Testis (tissue), 2 donors: Measurements from ENCODE around the gene ADAM15.

Experiments used
- POLR2A ChIP-seq: fragments of 450-650 bp; IDR thresholded peaks from one replicate; pipeline ENCODE4 v1.6.1; 2017; ENCODE audit warnings: antibody characterized with exemption, mild to moderate bottlenecking, moderate library complexity
- TF ChIP-seq, protein P1 (sequence below), 3 experiments: fragments of 450-650 bp in 2 of 3; fragments of 200-600 bp in 1 of 3; sonication (generic) in 1 of 3; IDR thresholded peaks; one replicate each; pipeline ENCODE4 v1.5.1; 2016 to 2019; ENCODE audit warnings: antibody characterized with exemption in 3 of 3, mild to moderate bottlenecking in 2 of 3, moderate library complexity in 1 of 3

DNA sequence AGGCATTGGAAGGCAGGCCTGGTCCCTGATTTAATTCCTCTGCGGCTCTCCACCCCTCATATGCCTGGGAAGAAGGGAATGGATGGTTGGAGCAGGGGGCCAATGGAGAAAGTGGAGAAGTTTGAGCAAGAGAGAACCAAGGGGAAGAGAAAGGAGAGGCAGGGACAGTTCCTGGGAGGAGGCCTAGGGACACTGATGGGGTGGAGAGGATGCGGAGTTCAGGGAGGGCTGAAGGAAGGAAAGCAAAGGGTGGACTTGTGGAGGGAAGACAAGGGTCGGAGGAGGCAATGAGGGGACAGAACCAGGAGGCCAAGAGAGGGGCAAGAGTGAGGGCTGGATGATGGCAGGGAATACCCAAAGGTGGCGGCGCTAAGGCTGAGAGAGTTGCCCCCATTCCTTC, 41.4 kb upstream of the ADAM15 start:
- TF ChIP-seq, protein P1, sequence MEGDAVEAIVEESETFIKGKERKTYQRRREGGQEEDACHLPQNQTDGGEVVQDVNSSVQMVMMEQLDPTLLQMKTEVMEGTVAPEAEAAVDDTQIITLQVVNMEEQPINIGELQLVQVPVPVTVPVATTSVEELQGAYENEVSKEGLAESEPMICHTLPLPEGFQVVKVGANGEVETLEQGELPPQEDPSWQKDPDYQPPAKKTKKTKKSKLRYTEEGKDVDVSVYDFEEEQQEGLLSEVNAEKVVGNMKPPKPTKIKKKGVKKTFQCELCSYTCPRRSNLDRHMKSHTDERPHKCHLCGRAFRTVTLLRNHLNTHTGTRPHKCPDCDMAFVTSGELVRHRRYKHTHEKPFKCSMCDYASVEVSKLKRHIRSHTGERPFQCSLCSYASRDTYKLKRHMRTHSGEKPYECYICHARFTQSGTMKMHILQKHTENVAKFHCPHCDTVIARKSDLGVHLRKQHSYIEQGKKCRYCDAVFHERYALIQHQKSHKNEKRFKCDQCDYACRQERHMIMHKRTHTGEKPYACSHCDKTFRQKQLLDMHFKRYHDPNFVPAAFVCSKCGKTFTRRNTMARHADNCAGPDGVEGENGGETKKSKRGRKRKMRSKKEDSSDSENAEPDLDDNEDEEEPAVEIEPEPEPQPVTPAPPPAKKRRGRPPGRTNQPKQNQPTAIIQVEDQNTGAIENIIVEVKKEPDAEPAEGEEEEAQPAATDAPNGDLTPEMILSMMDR (IDR thresholded peaks at IDR 0.05), result no peak
- no peak for TF ChIP-seq POLR2A
